DND-41 (cell line): ENCODE data around the gene CRYBA1.

ENCODE experiments used
- CTCF ChIP-seq: IDR thresholded peaks from 2 replicates; pipeline ENCODE4 v1.5.1; 2012; ENCODE audit warnings: borderline replicate concordance, low read length, moderate library complexity, mild to moderate bottlenecking; ENCODE audit not compliant: poor library complexity, severe bottlenecking; ENCODE audit errors: extremely low read depth
- EZH2 ChIP-seq: IDR thresholded peaks from 3 replicates; pipeline ENCODE4 v1.6.1; 2012; ENCODE audit warnings: borderline replicate concordance, low read depth, mild to moderate bottlenecking, moderate library complexity, low read length, inconsistent platforms; ENCODE audit not compliant: severe bottlenecking

- no peak for TF ChIP-seq CTCF
- no peak for TF ChIP-seq EZH2
These were observed 21.3 kb upstream of the CRYBA1 start for GRCh38 chr17:29225396-29225795.
